AG04450 (cell line): ENCODE data around the gene MRPL50. TPM values are rescaled to one million over a fixed set of nuclear protein-coding genes. Genes with fewer than 3 reads are reported as not detected.

ENCODE experiments used
- CTCF ChIA-PET: fragments of 300-600, 350-600 bp; formaldehyde crosslinking; extraction: SDS; loops from one replicate; lab custom pipeline; 2022; ENCODE audit warnings: antibody characterized with exemption, inconsistent platforms; lab: Charles Lee
- POLR2A ChIA-PET: fragments of 350-600 bp; formaldehyde crosslinking; extraction: SDS; loops from one replicate; lab custom pipeline; 2021; ENCODE audit warnings: antibody characterized with exemption, inconsistent platforms; lab: Yijun Ruan, JAX
- DNase-seq: peaks from one replicate; pipeline ENCODE4 v3.0.0-alpha.2; 2011; ENCODE audit warnings: low read depth, low spot score
- H3K27ac ChIP-seq: one replicate; pipeline ENCODE4 v1.5.1; 2012; ENCODE audit warnings: low read depth, low read length, control low read depth
- H3K27me3 ChIP-seq: one replicate; pipeline ENCODE4 v1.6.0; 2012; ENCODE audit warnings: low read length; ENCODE audit not compliant: control insufficient read depth, insufficient read depth
- H3K4me3 ChIP-seq: 2 replicates; pipeline ENCODE4 v1.5.1; 2011; ENCODE audit warnings: mild to moderate bottlenecking, low read depth, low read length, control low read depth
- H3K9me3 ChIP-seq: 2 replicates; pipeline ENCODE4 v1.5.1; 2012; ENCODE audit warnings: low read length; ENCODE audit not compliant: control insufficient read depth, insufficient read depth
- polyA plus RNA-seq: library from polyadenylated mRNA; depleted of rRNA; stranded (reverse); fragments of >200 nt; gene quantifications from 2 replicates; pipeline ENCODE4 v1.2.3, GENCODE V29; 2011
- TF ChIP-seq, protein P1 (sequence below): IDR thresholded peaks from 2 replicates; pipeline ENCODE4 v1.5.1; 2011; ENCODE audit warnings: low read depth, low read length, control low read depth, inconsistent platforms

The MRPL50 gene
- polyA plus RNA-seq, 1 experiment, result 15.0 TPM

DNA sequence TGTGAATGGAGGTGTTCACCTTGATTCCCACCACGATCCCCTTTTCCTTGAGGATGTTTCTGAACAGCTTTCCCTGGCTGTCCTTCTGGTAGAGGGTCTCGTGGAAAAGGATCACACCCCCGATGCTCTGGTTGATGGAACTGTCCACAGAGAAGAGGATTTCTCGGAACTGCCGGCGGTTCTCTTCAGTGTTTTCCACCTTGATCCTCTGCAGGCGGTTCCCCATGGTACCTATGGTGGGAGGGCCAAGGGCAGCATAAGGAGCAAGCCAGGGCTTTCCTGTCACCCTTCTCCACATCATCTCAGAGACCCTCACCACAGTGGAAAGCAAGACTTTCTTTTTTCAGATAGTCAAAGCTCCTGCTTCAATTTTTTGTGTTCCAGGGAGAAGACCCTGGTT is 31.3 kb upstream of the MRPL50 start:
- H3K27ac ChIP-seq, result no peak overlapping the region
- TF ChIP-seq, protein P1, sequence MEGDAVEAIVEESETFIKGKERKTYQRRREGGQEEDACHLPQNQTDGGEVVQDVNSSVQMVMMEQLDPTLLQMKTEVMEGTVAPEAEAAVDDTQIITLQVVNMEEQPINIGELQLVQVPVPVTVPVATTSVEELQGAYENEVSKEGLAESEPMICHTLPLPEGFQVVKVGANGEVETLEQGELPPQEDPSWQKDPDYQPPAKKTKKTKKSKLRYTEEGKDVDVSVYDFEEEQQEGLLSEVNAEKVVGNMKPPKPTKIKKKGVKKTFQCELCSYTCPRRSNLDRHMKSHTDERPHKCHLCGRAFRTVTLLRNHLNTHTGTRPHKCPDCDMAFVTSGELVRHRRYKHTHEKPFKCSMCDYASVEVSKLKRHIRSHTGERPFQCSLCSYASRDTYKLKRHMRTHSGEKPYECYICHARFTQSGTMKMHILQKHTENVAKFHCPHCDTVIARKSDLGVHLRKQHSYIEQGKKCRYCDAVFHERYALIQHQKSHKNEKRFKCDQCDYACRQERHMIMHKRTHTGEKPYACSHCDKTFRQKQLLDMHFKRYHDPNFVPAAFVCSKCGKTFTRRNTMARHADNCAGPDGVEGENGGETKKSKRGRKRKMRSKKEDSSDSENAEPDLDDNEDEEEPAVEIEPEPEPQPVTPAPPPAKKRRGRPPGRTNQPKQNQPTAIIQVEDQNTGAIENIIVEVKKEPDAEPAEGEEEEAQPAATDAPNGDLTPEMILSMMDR, result no peak
- H3K9me3 ChIP-seq, result no peaks in the 10 kb centered on the region
- peaks cover under 1% of the 10 kb centered on the region for H3K27me3 ChIP-seq
- ChIA-PET CTCF (no interaction called here), POLR2A (no interaction called here)
- DNase-seq, result no peak
- no peak overlapping the region for H3K4me3 ChIP-seq

DNA sequence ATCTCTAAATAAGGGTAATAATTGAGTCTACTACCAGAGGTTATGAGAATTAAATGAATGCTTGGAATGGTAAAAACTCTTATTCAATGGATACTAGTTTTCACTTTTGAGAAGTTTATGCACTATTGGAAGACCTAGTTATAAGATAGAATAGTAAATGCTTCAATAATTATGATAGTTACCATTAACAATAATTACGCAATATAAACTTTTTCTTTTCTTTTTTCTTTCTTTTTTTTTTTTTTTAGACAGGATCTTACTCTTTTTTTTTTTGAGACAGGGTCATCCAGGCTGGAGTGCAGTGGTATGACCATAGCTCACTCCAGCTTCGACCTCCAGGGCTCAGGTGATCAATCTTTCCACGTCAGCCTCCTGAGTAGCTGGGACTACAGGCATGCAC is 30.5 kb upstream of the MRPL50 start:
- peaks cover 3% of the 10 kb centered on the region for H3K27me3 ChIP-seq
- TF ChIP-seq, protein P1, result no peak
- DNase-seq, result no peak
- H3K9me3 ChIP-seq, result no peaks in the 10 kb centered on the region
- CTCF ChIA-PET, result no interaction called here
- POLR2A ChIA-PET, result no interaction called here
- H3K4me3 ChIP-seq, result no peak overlapping the region
- H3K27ac ChIP-seq, result no peak overlapping the region

DNA sequence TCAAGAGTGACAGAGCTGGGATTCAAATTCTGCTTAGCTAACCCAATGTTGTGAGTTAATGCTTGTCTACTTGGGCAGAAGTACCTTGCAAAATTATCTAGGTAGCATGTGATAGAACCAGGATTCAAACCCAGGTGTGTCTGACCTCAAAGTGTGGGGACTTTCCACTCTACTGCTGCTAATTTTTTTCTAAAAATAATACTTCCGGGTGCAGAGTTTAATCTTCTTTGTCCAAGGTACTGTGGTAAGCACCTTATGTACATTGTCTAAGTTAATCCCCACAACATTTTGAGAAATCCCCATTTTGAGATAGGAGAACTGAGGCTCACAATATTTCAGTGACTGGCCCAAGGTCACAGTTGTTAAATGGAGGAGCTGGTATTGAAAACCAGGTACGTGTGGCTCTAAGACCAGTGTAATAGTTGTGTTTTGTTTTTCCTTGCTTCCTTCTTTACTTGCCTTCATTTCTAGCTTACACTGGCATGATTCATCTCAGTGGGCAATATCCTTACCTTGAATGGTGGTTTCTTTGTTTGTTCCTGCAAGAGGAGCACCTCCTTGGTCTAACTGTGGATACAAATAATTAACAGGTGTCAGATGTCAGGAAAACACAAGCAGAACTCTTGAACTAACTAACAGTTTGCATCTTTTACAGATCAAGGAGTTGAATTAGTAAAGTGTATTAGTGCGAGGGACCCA is 29.7 kb upstream of the MRPL50 start:
- TF ChIP-seq, protein P1, result no peak
- POLR2A ChIA-PET, result interaction anchor here (0.8 kb wide), 1 partner anchor 29 kb away, joined by 3 read pairs; the partner anchor contains the start of genes MRPL50 and ZNF189
- DNase-seq, result no peak

GRCh38 chr9:101427358-101427757 is 28.9 kb upstream of the MRPL50 start:
- CTCF ChIA-PET, result no interaction called here
- Histone ChIP-seq H3K27me3 (peaks cover 3% of the 10 kb centered on the region), H3K27ac (no peak overlapping the region), H3K4me3 (no peak overlapping the region), H3K9me3 (no peaks in the 10 kb centered on the region)
- POLR2A ChIA-PET, result interaction anchor here (0.8 kb wide), 1 partner anchor 29 kb away, joined by 3 read pairs; the partner anchor contains the start of genes MRPL50 and ZNF189
- no peak for DNase-seq
- TF ChIP-seq, protein P1, result no peak

More for the DNA sequence above, 29.7 kb upstream of the MRPL50 start:
- Histone ChIP-seq H3K27me3 (peaks cover 3% of the 10 kb centered on the region), H3K9me3 (no peaks in the 10 kb centered on the region), H3K27ac (no peak overlapping the region), H3K4me3 (no peak overlapping the region)
- CTCF ChIA-PET, result no interaction called here

GRCh38 chr9:101421653-101422065 is 23.2 kb upstream of the MRPL50 start:
- POLR2A ChIA-PET, result no interaction called here

More at GRCh38 chr9:101421653-101422065, 23.2 kb upstream of the MRPL50 start:
- no peak overlapping the region for H3K27ac ChIP-seq
- TF ChIP-seq, protein P1, result no peak
- DNase-seq, result no peak
- peaks cover 3% of the 10 kb centered on the region for H3K27me3 ChIP-seq
- CTCF ChIA-PET, result interaction anchor here (0.9 to 1.6 kb wide), 2 partner anchors 27 to 37 kb away, joined by 3 to 5 read pairs; no protein-coding TSS in a partner anchor
- H3K9me3 ChIP-seq, result no peaks in the 10 kb centered on the region
- no peak overlapping the region for H3K4me3 ChIP-seq
